Measurements from ENCODE around the gene SRSF12.

DNA sequence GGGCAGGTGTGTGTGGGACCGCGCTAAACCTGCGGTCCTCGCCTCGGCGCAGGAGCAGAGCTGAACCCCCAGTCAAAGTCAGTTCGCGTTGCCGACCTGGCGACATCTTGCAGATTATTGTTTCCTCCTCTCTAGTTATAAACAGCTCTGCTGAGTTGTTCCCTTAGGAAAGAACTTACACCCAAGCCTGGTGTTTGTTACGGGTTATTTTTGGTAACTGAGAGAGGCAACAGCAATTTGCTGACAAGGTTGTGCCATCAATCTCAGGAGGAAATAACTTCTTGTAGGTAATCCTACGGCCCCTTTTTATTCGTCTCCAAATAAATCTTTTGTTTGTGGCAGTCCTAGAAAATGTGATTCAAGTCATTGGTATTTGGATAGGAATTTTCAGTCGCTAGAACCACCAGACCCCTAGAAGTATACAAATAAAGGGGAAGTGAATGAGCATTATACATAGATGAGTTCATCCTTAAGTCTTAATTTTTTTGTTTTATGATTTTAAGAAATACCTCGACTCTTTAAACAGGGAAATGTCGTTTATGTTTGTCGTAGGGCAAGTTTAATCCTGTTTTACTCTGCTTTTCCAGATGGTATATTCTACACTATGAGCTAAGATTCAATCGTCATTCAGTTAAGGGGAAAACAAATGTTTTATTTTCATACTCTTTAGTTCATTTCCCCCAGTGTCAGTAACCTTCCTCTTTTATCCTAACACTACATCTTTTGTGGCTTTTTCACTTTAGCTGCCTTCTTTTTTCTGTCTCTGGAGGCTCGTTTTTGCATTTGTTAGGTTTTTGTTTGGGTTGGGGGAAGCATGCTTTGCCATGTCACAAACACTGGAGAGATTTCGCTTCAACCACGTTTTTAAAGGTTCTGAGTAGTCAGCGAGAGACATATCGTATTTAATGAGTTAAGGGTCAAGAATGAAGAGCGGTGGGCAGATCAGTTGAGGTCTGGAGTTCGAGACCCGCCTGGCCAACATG lies 29.1 kb upstream of the SRSF12 start:
- TF ChIP-seq, protein P1, sequence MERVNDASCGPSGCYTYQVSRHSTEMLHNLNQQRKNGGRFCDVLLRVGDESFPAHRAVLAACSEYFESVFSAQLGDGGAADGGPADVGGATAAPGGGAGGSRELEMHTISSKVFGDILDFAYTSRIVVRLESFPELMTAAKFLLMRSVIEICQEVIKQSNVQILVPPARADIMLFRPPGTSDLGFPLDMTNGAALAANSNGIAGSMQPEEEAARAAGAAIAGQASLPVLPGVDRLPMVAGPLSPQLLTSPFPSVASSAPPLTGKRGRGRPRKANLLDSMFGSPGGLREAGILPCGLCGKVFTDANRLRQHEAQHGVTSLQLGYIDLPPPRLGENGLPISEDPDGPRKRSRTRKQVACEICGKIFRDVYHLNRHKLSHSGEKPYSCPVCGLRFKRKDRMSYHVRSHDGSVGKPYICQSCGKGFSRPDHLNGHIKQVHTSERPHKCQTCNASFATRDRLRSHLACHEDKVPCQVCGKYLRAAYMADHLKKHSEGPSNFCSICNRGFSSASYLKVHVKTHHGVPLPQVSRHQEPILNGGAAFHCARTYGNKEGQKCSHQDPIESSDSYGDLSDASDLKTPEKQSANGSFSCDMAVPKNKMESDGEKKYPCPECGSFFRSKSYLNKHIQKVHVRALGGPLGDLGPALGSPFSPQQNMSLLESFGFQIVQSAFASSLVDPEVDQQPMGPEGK (CRISPR knock-in tag; IDR thresholded peaks at IDR 0.05; ENCODE audit: borderline replicate concordance): no peak
- TF ChIP-seq ZNF565 (CRISPR knock-in tag; conservative IDR thresholded peaks at IDR 0.05; ENCODE audit: low read depth): no peak
- TF ChIP-seq ZFP30 (CRISPR knock-in tag; IDR thresholded peaks at IDR 0.05): no peak
- TF ChIP-seq ISL1 (CRISPR knock-in tag; IDR thresholded peaks at IDR 0.05): no peak
- TF ChIP-seq TOX (CRISPR knock-in tag; IDR thresholded peaks at IDR 0.05; ENCODE audit: borderline replicate concordance): no peak; the same call in 1 of the 2 replicates
- no peak for TF ChIP-seq ESRRG (CRISPR knock-in tag; IDR thresholded peaks at IDR 0.05)
- TF ChIP-seq ARNTL (CRISPR knock-in tag; IDR thresholded peaks at IDR 0.05; ENCODE audit: borderline replicate concordance, low read depth): no peak
- no peak for TF ChIP-seq SNAI2 (CRISPR knock-in tag; IDR thresholded peaks at IDR 0.05)
- no peak for TF ChIP-seq OSR1 (CRISPR knock-in tag; IDR thresholded peaks at IDR 0.05)
- no peak for TF ChIP-seq TCF4 (CRISPR knock-in tag; IDR thresholded peaks at IDR 0.05; ENCODE audit: borderline replicate concordance)
- TF ChIP-seq, protein P2, sequence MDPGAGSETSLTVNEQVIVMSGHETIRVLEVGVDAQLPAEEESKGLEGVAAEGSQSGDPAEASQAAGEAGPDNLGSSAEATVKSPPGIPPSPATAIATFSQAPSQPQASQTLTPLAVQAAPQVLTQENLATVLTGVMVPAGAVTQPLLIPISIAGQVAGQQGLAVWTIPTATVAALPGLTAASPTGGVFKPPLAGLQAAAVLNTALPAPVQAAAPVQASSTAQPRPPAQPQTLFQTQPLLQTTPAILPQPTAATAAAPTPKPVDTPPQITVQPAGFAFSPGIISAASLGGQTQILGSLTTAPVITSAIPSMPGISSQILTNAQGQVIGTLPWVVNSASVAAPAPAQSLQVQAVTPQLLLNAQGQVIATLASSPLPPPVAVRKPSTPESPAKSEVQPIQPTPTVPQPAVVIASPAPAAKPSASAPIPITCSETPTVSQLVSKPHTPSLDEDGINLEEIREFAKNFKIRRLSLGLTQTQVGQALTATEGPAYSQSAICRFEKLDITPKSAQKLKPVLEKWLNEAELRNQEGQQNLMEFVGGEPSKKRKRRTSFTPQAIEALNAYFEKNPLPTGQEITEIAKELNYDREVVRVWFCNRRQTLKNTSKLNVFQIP (CRISPR knock-in tag; IDR thresholded peaks at IDR 0.05; ENCODE audit: borderline replicate concordance, low read depth): no peak

All from SK-N-SH treated with all-trans-retinoic acid at 6 μM for 48 hours (cell line).